ENCODE measurements around the gene NUDT5.
A peak's percentile ranks its signal among the peaks of the same experiment; 100 is the strongest.

The NUDT5 gene

GRCh38 chr10:12200850-12201249 lies 5.2 kb upstream of the NUDT5 start:
- Histone ChIP-seq H4K20me1 (ENCODE audit: control insufficient read depth, insufficient read depth, low read depth, low read length) (no peaks in the 10 kb centered on the region; the same call in 1 of the 2 replicates), H3K4me1 (ENCODE audit: control insufficient read depth, low read length) (peaks cover 16% of the 10 kb centered on the region), H3K27me3 (ENCODE audit: control insufficient read depth, low read length) (no peaks in the 10 kb centered on the region), H3K27ac (ENCODE audit: low read depth, low read length) (no peak overlapping the region), H3K4me2 (ENCODE audit: low read length) (no peak overlapping the region), H3K9me3 (ENCODE audit: control insufficient read depth, insufficient read depth, low read length) (no peaks in the 10 kb centered on the region), H3F3A (ENCODE audit: control insufficient read depth, insufficient read depth) (no peaks in the 10 kb centered on the region), H3K79me2 (ENCODE audit: control insufficient read depth, low read length) (peaks cover 98% of the 10 kb centered on the region), H3K36me3 (ENCODE audit: control insufficient read depth, low read length) (peaks cover 80% of the 10 kb centered on the region), H3K4me3 (ENCODE audit: low read length) (no peak overlapping the region), H3K9me2 (replicated peaks; ENCODE audit: control insufficient read depth, low read length) (no peaks in the 10 kb centered on the region)
- TF ChIP-seq CTCF (IDR thresholded peaks at IDR 0.05; ENCODE audit: low read depth, low read length, poor library complexity, severe bottlenecking) (no peak), EZH2phosphoT487 (IDR thresholded peaks at IDR 0.05; ENCODE audit: borderline replicate concordance, low read length) (no peak)

- H3K4me2 ChIP-seq (ENCODE audit: low read length), result peak overlapping the region; percentile 89
- H3K79me2 ChIP-seq (ENCODE audit: control insufficient read depth, low read length), result peaks cover 98% of the 10 kb centered on the region
Observed at GRCh38 chr10:12198156-12198555, 2.5 kb upstream of the NUDT5 start.

GRCh38 chr10:12196531-12197211 lies 980 bp upstream of the NUDT5 start:
- Histone ChIP-seq H3K27ac (ENCODE audit: low read depth, low read length) (peak overlapping the region; percentile 90), H3K9me3 (ENCODE audit: control insufficient read depth, insufficient read depth, low read length) (no peaks in the 10 kb centered on the region), H3F3A (ENCODE audit: control insufficient read depth, insufficient read depth) (no peaks in the 10 kb centered on the region; the same call in 1 of the 2 replicates), H3K36me3 (ENCODE audit: control insufficient read depth, low read length) (peaks cover 63% of the 10 kb centered on the region), H3K4me3 (ENCODE audit: low read length) (peak overlapping the region; percentile 100), H3K27me3 (ENCODE audit: control insufficient read depth, low read length) (no peaks in the 10 kb centered on the region), H3K79me2 (ENCODE audit: control insufficient read depth, low read length) (peaks cover 97% of the 10 kb centered on the region), H3K9me2 (replicated peaks; ENCODE audit: control insufficient read depth, low read length) (no peaks in the 10 kb centered on the region), H3K4me2 (ENCODE audit: low read length) (peak overlapping the region; percentile 89), H3K4me1 (ENCODE audit: control insufficient read depth, low read length) (peaks cover 32% of the 10 kb centered on the region), H4K20me1 (ENCODE audit: control insufficient read depth, insufficient read depth, low read depth, low read length) (peaks cover 5% of the 10 kb centered on the region; the same call in 1 of the 2 replicates)
- no peak for TF ChIP-seq CTCF (IDR thresholded peaks at IDR 0.05; ENCODE audit: low read depth, low read length, poor library complexity, severe bottlenecking)
- no peak for TF ChIP-seq EZH2phosphoT487 (IDR thresholded peaks at IDR 0.05; ENCODE audit: borderline replicate concordance, low read length)

More at GRCh38 chr10:12198156-12198555, 2.5 kb upstream of the NUDT5 start:
- Histone ChIP-seq H4K20me1 (ENCODE audit: control insufficient read depth, insufficient read depth, low read depth, low read length) (peaks cover 5% of the 10 kb centered on the region; the same call in 1 of the 2 replicates), H3K27me3 (ENCODE audit: control insufficient read depth, low read length) (no peaks in the 10 kb centered on the region), H3K36me3 (ENCODE audit: control insufficient read depth, low read length) (peaks cover 67% of the 10 kb centered on the region), H3K9me3 (ENCODE audit: control insufficient read depth, insufficient read depth, low read length) (no peaks in the 10 kb centered on the region), H3K9me2 (replicated peaks; ENCODE audit: control insufficient read depth, low read length) (no peaks in the 10 kb centered on the region), H3K4me3 (ENCODE audit: low read length) (peak overlapping the region; percentile 54), H3K4me1 (ENCODE audit: control insufficient read depth, low read length) (peaks cover 31% of the 10 kb centered on the region), H3F3A (ENCODE audit: control insufficient read depth, insufficient read depth) (no peaks in the 10 kb centered on the region; the same call in 1 of the 2 replicates), H3K27ac (ENCODE audit: low read depth, low read length) (no peak overlapping the region)
- TF ChIP-seq CTCF (IDR thresholded peaks at IDR 0.05; ENCODE audit: low read depth, low read length, poor library complexity, severe bottlenecking) (no peak), EZH2phosphoT487 (IDR thresholded peaks at IDR 0.05; ENCODE audit: borderline replicate concordance, low read length) (no peak)
